ENCODE data around the gene ARFGAP3. TPM values are rescaled to one million over a fixed set of nuclear protein-coding genes. Genes with fewer than 3 reads are reported as not detected.

Gene ARFGAP3
- total RNA-seq, 1 experiment from 2014 or later: 27.0 TPM

GRCh38 chr22:42788466-42788865 lies 68.6 kb downstream of the ARFGAP3 start:
- BruUV-seq (replicated peaks): no TSS peak
- H3K27me3 ChIP-seq (ENCODE audit: control insufficient read depth, insufficient read depth, low read length): no peaks in the 10 kb centered on the region
- in situ Hi-C loops (cut with HindIII; ENCODE audit: low pct_unique_long_range_greater_than_20kb, low sequenced_read_pairs) (no loop called here), intact Hi-C loops (cut with micrococcal nuclease; ENCODE audit: unreplicated experiment) (no loop called here)
- ATAC-seq: no peak
- ChIA-PET CTCF (no interaction called here), POLR2A (no interaction called here)
- no peaks in the 10 kb centered on the region for H3K4me1 ChIP-seq (ENCODE audit: control insufficient read depth, insufficient read depth, low read length)
- no peak overlapping the region for H3K4me3 ChIP-seq (ENCODE audit: low read depth in 2 of 2, low read length in 2 of 2)
- H3K36me3 ChIP-seq (ENCODE audit: control insufficient read depth, insufficient read depth, low read length): no peaks in the 10 kb centered on the region
- TF ChIP-seq SIN3A (IDR thresholded peaks at IDR 0.05; ENCODE audit: borderline replicate concordance, insufficient read depth, low read depth, low read length): no peak
- TF ChIP-seq REST (IDR thresholded peaks at IDR 0.05; ENCODE audit: insufficient read depth in 1 of 2, low read depth in 2 of 2, low read length in 1 of 2): no peak
- TF ChIP-seq POLR2AphosphoS5 (IDR thresholded peaks at IDR 0.05; ENCODE audit: low read depth, low read length): no peak
- no peak for TF ChIP-seq CTCF (IDR thresholded peaks at IDR 0.05)
- TF ChIP-seq TCF7L2 (IDR thresholded peaks at IDR 0.05; ENCODE audit: low read depth, low read length): no peak
- no peaks in the 10 kb centered on the region for H3K9me3 ChIP-seq (ENCODE audit: control insufficient read depth, insufficient read depth, low read depth, low read length)
- no peak for DNase-seq (ENCODE audit: low read depth, low spot score)
- H3K27ac ChIP-seq (ENCODE audit: low read length): no peak overlapping the region

GRCh38 chr22:42788021-42788420 lies 69.1 kb downstream of the ARFGAP3 start:
- H3K36me3 ChIP-seq (ENCODE audit: control insufficient read depth, insufficient read depth, low read length): no peaks in the 10 kb centered on the region
- DNase-seq (ENCODE audit: low read depth, low spot score): no peak
- no peaks in the 10 kb centered on the region for H3K9me3 ChIP-seq (ENCODE audit: control insufficient read depth, insufficient read depth, low read depth, low read length)
- no peak overlapping the region for H3K4me3 ChIP-seq (ENCODE audit: low read depth in 2 of 2, low read length in 2 of 2)
- no peaks in the 10 kb centered on the region for H3K4me1 ChIP-seq (ENCODE audit: control insufficient read depth, insufficient read depth, low read length)
- POLR2A ChIA-PET: no interaction called here
- ATAC-seq: no peak
- CTCF ChIA-PET: no interaction called here
- TF ChIP-seq REST (IDR thresholded peaks at IDR 0.05; ENCODE audit: insufficient read depth in 1 of 2, low read depth in 2 of 2, low read length in 1 of 2) (no peak), POLR2AphosphoS5 (IDR thresholded peaks at IDR 0.05; ENCODE audit: low read depth, low read length) (no peak), CTCF (IDR thresholded peaks at IDR 0.05) (no peak), TCF7L2 (IDR thresholded peaks at IDR 0.05; ENCODE audit: low read depth, low read length) (no peak), SIN3A (IDR thresholded peaks at IDR 0.05; ENCODE audit: borderline replicate concordance, insufficient read depth, low read depth, low read length) (no peak)
- intact Hi-C loops (cut with micrococcal nuclease; ENCODE audit: unreplicated experiment): no loop called here
- in situ Hi-C loops (cut with HindIII; ENCODE audit: low pct_unique_long_range_greater_than_20kb, low sequenced_read_pairs): no loop called here
- H3K27ac ChIP-seq (ENCODE audit: low read length): no peak overlapping the region
- no TSS peak for BruUV-seq (replicated peaks)
- H3K27me3 ChIP-seq (ENCODE audit: control insufficient read depth, insufficient read depth, low read length): no peaks in the 10 kb centered on the region
